ENCODE measurements around the gene GPR137B.

Gene GPR137B, protein sequence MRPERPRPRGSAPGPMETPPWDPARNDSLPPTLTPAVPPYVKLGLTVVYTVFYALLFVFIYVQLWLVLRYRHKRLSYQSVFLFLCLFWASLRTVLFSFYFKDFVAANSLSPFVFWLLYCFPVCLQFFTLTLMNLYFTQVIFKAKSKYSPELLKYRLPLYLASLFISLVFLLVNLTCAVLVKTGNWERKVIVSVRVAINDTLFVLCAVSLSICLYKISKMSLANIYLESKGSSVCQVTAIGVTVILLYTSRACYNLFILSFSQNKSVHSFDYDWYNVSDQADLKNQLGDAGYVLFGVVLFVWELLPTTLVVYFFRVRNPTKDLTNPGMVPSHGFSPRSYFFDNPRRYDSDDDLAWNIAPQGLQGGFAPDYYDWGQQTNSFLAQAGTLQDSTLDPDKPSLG

GRCh38 chr1:236142253-236143103 is at the start of gene GPR137B:
Gene GPR137B, plus strand, starts transcription at chr1:236142539. Its CDS starts 84 bp downstream, at chr1:236142623.
- no peak for DNase-seq

- DNase-seq = no peak
Observed at GRCh38 chr1:236092899-236093298, 49.4 kb upstream of the GPR137B start.

DNA sequence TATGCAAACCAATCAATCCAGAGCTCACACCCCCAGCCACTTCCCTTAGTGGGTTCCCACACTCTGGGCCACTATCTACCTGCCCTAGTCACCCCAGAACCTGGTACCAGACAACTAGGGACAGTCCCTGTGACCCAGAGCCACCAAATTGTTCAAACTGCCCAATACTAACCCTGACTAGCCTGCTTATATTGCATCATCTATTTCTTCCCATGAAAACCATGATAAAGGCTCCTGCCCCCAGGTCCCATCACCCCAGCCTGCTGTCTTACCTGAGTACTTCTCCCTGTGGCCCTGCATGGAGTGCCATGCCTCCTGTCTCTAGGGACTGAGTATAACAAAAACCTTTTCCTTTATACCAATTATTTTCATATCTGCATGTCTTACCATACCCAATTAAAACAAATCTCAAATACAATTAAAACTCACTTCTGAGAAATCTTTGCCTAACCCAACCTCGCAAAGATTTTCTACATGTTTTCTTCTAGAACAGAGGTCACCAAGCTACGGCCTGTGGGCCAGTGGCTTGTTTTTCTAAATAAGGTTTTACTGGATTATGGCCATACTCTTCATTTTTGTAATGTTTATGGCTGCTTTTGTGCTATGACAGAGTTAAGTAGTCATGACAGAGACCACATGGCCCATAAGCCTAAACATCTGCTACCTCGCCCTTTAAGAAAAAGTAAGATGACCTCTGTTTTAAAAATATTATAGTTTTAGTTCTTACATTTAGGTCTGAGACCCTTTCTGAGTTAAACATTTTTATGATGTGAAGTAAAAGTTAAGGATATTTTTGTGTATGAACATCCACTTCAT is 46.4 kb upstream of the GPR137B start:
- no peak for DNase-seq

- DNase-seq = peak; percentile 14
Observed at GRCh38 chr1:236096660-236097482, 45.5 kb upstream of the GPR137B start.

DNA sequence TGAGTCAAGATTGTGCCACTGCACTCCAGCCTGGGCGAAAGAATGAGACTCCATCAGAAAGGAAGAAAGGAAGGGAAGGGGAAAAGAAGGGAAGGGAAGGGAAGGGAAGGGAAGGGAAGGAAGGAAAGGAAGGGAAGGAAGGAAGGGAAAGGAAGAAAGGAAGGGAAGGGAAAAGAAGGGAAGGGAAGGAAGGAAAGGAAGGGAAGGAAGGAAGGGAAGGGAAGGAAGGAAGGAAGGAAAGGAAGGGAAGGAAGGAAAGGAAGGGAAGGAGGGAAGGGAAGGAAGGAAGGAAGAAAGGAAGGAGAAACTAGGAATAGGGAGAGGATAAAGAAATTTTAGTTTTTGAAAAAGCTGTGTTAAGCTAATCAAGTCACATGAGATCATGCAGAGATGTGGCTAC is 44.1 kb upstream of the GPR137B start:
- no peak for DNase-seq

GRCh38 chr1:236099355-236099974 is 42.9 kb upstream of the GPR137B start:
- DNase-seq = peak; percentile 23

- DNase-seq = no peak
Observed at GRCh38 chr1:236100799-236101198, 41.5 kb upstream of the GPR137B start.

GRCh38 chr1:236101233-236102200 is 40.8 kb upstream of the GPR137B start:
- DNase-seq = no peak

GRCh38 chr1:236102611-236103010 is 39.7 kb upstream of the GPR137B start:
- DNase-seq = no peak

GRCh38 chr1:236103059-236103458 is 39.3 kb upstream of the GPR137B start:
- DNase-seq = no peak

GRCh38 chr1:236103646-236104218 is 38.6 kb upstream of the GPR137B start:
- DNase-seq = no peak

DNA sequence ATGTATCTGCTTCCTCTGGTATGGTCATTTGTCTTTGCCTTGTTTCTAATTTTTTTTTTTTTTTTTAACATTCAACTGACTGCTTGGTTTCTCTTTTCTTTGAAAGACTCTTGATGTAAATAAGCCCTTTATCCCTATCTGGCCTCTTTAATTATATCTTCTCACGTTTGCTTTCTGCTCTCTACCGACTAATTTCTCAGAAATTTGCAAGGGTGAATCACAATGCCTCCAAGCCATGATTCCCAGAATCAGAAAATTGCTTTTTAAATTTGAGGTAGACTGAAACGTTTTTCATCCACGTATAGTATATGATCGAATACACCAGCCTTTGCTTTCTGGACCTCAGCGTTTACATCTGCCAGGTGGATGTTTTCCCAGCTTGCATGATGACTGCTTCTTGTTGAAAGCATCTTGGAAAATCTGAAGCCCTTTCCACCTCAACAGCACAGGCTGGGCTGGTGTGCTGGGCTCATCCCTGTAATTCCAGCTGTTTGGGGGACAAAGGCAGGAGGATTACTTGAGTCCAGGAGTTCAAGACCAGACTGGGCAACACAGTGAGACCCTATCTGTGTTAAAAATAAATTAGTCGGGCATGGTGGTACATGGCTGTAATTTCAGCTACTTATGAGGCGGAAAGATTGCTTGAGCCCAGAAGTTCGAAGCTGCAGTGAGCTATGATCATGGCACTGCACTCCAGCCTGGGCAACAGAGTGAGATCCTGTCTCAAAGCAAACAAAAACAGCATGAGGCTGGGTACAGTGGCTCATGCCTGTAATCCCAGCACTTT is 35.0 kb upstream of the GPR137B start:
- DNase-seq = no peak

DNA sequence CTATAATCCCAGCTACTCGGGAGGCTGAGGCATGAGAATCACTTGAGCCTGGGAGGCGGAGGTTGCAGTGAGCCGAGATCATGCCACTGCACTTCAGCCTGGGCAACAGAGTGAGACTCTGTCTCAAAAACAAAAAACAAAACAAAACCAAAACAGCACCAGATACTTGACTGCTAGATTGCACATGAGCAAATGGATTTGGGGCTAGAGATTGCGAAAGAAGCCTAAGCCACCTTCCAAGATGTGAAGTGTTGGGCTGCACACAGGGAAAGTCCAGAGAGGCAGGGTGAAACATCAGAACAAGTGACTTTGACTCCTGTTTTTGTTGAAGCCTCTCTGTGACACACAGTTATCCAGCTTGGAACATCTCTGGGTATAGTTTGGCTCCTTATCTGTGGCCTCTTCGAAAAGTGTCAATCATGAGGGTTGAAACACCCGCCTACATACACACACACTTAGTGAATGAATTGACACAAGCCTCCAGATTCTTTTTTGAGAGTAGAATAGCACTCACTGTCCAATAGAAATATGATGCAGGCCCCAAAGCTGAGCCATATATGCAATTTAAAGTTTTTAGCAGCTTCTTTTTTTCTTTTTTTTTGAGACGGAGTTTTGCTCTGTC is 34.2 kb upstream of the GPR137B start:
- DNase-seq = no peak

DNA sequence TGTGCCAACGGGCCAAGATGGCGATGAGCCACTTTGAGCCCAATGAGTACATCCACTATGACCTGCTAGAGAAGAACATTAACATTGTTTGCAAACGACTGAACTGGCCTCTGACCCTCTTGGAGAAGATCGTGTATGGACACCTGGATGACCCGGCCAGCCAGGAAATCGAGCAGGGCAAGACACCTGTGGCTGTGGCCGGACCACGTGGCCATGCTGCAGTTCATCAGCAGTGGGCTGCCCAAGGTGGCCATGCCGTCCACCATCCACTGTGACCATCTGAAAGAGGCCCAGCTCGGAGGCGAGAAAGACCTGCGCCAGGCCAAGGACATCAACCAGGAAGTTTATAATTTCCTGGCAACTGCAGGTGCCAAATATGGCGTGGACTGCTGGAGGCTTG is 32.2 kb upstream of the GPR137B start:
- DNase-seq = no peak

DNA sequence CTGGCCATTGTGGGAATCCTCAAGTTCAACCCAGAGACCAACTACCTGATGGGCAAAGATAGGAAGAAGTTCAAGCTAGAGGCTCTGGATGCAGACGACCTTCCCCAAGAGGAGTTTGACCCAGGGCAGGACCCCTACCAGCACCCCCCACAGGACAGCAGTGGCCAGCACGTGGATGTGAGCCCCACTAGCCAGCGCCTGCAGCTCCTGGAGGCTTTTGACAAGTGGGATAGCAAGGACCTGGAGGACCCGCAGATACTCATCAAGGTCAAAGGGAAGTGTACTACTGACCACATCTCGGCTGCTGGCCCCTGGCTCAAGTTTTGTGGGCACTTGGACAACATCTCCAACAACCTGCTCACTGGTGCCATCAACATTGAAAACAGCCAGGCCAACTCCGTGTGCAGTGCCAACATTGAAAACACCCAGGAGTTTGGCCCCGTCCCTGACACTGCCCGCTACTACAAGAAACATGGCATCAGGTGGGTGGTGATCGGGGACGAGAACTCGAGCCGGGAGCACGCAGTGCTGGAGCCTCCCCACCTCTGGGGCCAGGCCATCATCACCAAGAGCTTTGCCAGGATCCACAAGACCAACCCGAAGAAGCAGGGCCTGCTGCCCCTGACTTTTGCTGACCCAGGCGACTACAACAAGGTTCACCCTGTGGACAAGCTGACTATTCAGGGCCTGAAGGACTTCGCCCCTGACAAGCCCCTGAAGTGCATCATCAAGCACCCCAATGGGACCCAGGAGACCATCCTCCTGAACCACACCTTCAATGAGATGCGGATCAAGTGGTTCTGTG is 30.6 kb upstream of the GPR137B start:
- no peak for DNase-seq

DNA sequence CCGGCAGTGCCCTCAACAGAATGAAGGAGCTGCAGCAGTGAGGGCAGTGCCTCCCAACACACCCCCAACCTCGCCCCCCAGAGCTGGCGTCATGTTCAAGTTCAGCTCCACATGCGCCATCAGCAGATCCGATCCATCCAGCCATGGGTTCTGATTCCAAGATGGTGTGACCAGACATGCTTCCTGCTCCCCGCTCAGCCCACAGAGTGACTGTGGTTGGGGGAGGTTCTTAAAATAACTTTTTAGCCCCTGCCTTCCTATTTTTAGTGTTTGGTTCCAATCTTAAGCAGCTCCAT is 30.1 kb upstream of the GPR137B start:
- DNase-seq = no peak

- DNase-seq = no peak
Observed at GRCh38 chr1:236113324-236114032, 28.9 kb upstream of the GPR137B start.
